ENCODE results near the gene KDR. TPM values are rescaled to one million over a fixed set of nuclear protein-coding genes. Genes with fewer than 3 reads are reported as not detected.

The KDR gene
- total RNA-seq, 2 donors from 2014 or later = not detected

GRCh38 chr4:55029821-55030503, 95.4 kb downstream of the KDR start:
- H3K27me3 Mint-ChIP-seq (ENCODE audit: low read depth) = peaks cover 13% of the 10 kb centered on the region
- H3K9me3 Mint-ChIP-seq = no peaks in the 10 kb centered on the region
- no peak for DNase-seq
- no peak overlapping the region for H3K4me3 Mint-ChIP-seq
- no peaks in the 10 kb centered on the region for H3K4me1 Mint-ChIP-seq (ENCODE audit: low read depth)
- no peak for ATAC-seq (replicated peaks in 1 of 2)
- no peaks in the 10 kb centered on the region for H3K36me3 Mint-ChIP-seq (ENCODE audit: insufficient read depth in 2 of 2)
- H3K27ac Mint-ChIP-seq = no peak overlapping the region

- Mint-ChIP-seq H3K36me3 (ENCODE audit: insufficient read depth in 2 of 2) (no peaks in the 10 kb centered on the region), H3K4me1 (ENCODE audit: low read depth) (no peaks in the 10 kb centered on the region)
Observed at GRCh38 chr4:55029321-55029720, 96.1 kb downstream of the KDR start.

More at GRCh38 chr4:55029321-55029720, 96.1 kb downstream of the KDR start:
- ATAC-seq (replicated peaks in 1 of 2) (no peak), DNase-seq (no peak)
- Mint-ChIP-seq H3K4me3 (no peak overlapping the region), H3K9me3 (no peaks in the 10 kb centered on the region), H3K27me3 (ENCODE audit: low read depth) (peaks cover 10% of the 10 kb centered on the region), H3K27ac (no peak overlapping the region)

Other genes starting within 250 kb of the KDR start
- gene SRD5A3, start 220.6 kb upstream of the KDR start, total RNA-seq = 10 to 100 TPM; 30.0 to 40.3 TPM